Nephron (organoid): ENCODE measurements around the gene MRGPRE.

Source experiments
- H3K27ac Mint-ChIP-seq, 3 experiments: 2 replicates each; pipeline ENCODE4 v1.8.0; 2020; ENCODE audit warnings: mixed read lengths in 3 of 3, mild to moderate bottlenecking in 2 of 3, moderate library complexity in 1 of 3
- H3K27me3 Mint-ChIP-seq: 2 replicates; pipeline ENCODE4 v1.8.0; 2021; ENCODE audit warnings: low read depth, mild to moderate bottlenecking, moderate library complexity, mixed read lengths
- H3K36me3 Mint-ChIP-seq: 2 replicates; pipeline ENCODE4 v1.8.0; 2020; ENCODE audit warnings: low read depth, mixed read lengths
- H3K4me1 Mint-ChIP-seq: 2 replicates; pipeline ENCODE4 v1.8.0; 2020; ENCODE audit warnings: mixed read lengths
- H3K4me3 Mint-ChIP-seq, 3 experiments: 2 replicates each; pipeline ENCODE4 v1.8.0; 2020; ENCODE audit warnings: mild to moderate bottlenecking in 3 of 3, mixed read lengths in 3 of 3, moderate library complexity in 2 of 3
- H3K9me3 Mint-ChIP-seq: 2 replicates; pipeline ENCODE4 v1.8.0; 2020; ENCODE audit warnings: mixed read lengths
- TF ChIP-seq, protein P1 (sequence below), 3 experiments: fragments of 200-600 bp; sonication (generic); IDR thresholded peaks; one replicate each; pipeline ENCODE4 v1.5.0; 2021; ENCODE audit warnings: antibody characterized with exemption in 3 of 3; ENCODE audit not compliant: unreplicated experiment in 3 of 3

Gene MRGPRE

GRCh38 chr11:3201677-3202181 lies 30.5 kb downstream of the MRGPRE start:
- Mint-ChIP-seq H3K9me3 (no peaks in the 10 kb centered on the region), H3K27me3 (peaks cover 53% of the 10 kb centered on the region), H3K27ac (no peak overlapping the region), H3K4me1 (peaks cover 7% of the 10 kb centered on the region), H3K36me3 (no peaks in the 10 kb centered on the region), H3K4me3 (no peak overlapping the region)
- TF ChIP-seq, protein P1, sequence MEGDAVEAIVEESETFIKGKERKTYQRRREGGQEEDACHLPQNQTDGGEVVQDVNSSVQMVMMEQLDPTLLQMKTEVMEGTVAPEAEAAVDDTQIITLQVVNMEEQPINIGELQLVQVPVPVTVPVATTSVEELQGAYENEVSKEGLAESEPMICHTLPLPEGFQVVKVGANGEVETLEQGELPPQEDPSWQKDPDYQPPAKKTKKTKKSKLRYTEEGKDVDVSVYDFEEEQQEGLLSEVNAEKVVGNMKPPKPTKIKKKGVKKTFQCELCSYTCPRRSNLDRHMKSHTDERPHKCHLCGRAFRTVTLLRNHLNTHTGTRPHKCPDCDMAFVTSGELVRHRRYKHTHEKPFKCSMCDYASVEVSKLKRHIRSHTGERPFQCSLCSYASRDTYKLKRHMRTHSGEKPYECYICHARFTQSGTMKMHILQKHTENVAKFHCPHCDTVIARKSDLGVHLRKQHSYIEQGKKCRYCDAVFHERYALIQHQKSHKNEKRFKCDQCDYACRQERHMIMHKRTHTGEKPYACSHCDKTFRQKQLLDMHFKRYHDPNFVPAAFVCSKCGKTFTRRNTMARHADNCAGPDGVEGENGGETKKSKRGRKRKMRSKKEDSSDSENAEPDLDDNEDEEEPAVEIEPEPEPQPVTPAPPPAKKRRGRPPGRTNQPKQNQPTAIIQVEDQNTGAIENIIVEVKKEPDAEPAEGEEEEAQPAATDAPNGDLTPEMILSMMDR (IDR thresholded peaks at IDR 0.05; ENCODE audit: unreplicated experiment in 3 of 3), result no peak

- Mint-ChIP-seq H3K4me1 (peaks cover 7% of the 10 kb centered on the region), H3K27ac (no peak overlapping the region), H3K27me3 (peaks cover 55% of the 10 kb centered on the region), H3K4me3 (no peak overlapping the region), H3K36me3 (no peaks in the 10 kb centered on the region), H3K9me3 (no peaks in the 10 kb centered on the region)
- TF ChIP-seq, protein P1 (IDR thresholded peaks at IDR 0.05; ENCODE audit: unreplicated experiment in 3 of 3), result no peak
These were observed 31.1 kb downstream of the MRGPRE start for GRCh38 chr11:3201112-3201581.

- Mint-ChIP-seq H3K4me1 (peaks cover 6% of the 10 kb centered on the region), H3K27me3 (peaks cover 55% of the 10 kb centered on the region), H3K36me3 (no peaks in the 10 kb centered on the region), H3K9me3 (no peaks in the 10 kb centered on the region), H3K4me3 (no peak overlapping the region), H3K27ac (no peak overlapping the region)
- TF ChIP-seq, protein P1 (IDR thresholded peaks at IDR 0.05; ENCODE audit: unreplicated experiment in 3 of 3), result no peak
These were observed 31.7 kb downstream of the MRGPRE start for GRCh38 chr11:3200388-3201111.

DNA sequence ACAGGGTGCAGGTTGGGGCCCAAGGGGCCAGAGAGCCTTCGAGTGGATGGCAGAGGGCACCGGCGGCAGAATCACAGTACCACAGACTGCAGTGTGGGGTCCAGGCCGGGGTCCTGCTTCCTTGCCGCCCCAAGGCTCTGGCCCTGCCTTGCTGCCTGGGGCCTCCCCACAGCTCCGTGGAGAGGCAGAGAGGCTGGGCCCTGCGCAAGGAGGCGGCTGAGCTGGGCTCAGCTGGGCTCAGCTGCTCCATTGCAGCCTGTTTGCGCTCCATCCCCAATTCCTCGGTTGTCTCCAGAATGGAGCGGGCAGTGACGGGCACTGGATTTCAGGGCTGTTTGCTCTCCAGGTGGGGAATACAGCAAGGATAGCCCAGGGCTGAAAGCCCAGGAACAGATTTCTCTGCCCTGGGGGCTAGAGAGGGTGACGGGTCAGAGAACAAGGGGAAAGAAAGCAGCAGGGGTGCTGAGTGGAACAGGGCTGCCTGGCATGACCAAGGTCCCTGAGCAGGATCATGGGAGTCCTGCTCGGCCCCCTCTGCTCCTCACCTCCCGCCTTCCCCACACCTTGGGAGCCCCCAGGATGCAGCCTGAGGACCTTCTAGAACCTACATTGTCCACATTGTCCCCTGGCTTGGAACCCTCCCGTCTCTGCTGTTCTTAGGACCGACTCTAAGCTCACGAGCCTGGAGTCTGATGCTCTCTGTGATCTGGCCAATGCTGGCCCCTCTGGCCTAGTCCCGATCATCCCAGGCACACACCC lies 32.5 kb downstream of the MRGPRE start:
- H3K4me1 Mint-ChIP-seq, result no peaks in the 10 kb centered on the region
- H3K4me3 Mint-ChIP-seq, result no peak overlapping the region
- no peaks in the 10 kb centered on the region for H3K36me3 Mint-ChIP-seq
- TF ChIP-seq, protein P1 (IDR thresholded peaks at IDR 0.05; ENCODE audit: unreplicated experiment in 3 of 3), result no peak
- H3K27me3 Mint-ChIP-seq, result peaks cover 46% of the 10 kb centered on the region
- H3K27ac Mint-ChIP-seq, result no peak overlapping the region
- H3K9me3 Mint-ChIP-seq, result no peaks in the 10 kb centered on the region

- no peaks in the 10 kb centered on the region for H3K36me3 Mint-ChIP-seq
- no peak overlapping the region for H3K27ac Mint-ChIP-seq
- TF ChIP-seq, protein P1 (IDR thresholded peaks at IDR 0.05; ENCODE audit: unreplicated experiment in 3 of 3), result no peak
- H3K27me3 Mint-ChIP-seq, result peaks cover 43% of the 10 kb centered on the region
- no peaks in the 10 kb centered on the region for H3K4me1 Mint-ChIP-seq
- H3K9me3 Mint-ChIP-seq, result no peaks in the 10 kb centered on the region
- H3K4me3 Mint-ChIP-seq, result no peak overlapping the region
These were observed 33.4 kb downstream of the MRGPRE start for GRCh38 chr11:3198815-3199214.
